OCI-LY7 (cell line): Measurements from ENCODE around the gene NPIPB6. TPM values are rescaled to one million over a fixed set of nuclear protein-coding genes. Genes with fewer than 3 reads are reported as not detected.

Experiments
- BruUV-seq: library from RNA; stranded (reverse); fragments of 400-500 nt; replicated peaks from 2 replicates; lab custom pipeline; 2021; lab: Mats Ljungman, UMichigan
- CTCF ChIA-PET: fragments of 300-600 bp; sonication (Branson Sonifier 250); formaldehyde crosslinking; loops from one replicate; lab custom pipeline; 2022; ENCODE audit warnings: antibody characterized with exemption; ENCODE audit not compliant: unreplicated experiment; lab: Charles Lee
- POLR2A ChIA-PET: fragments of 300-600 bp; sonication (Branson Sonifier 250); formaldehyde crosslinking; loops from one replicate; lab custom pipeline; 2022; ENCODE audit warnings: antibody characterized with exemption; lab: Charles Lee
- DNase-seq: peaks from one replicate; pipeline ENCODE4 v3.0.0-alpha.2; 2015; ENCODE audit warnings: low spot score
- H2AFZ ChIP-seq: fragments of 200-600 bp; sonication (generic), shearing (Covaris generic); 2 replicates; pipeline ENCODE4 v1.6.1; 2014; ENCODE audit warnings: mild to moderate bottlenecking, antibody characterized with exemption, low read length, moderate library complexity
- H3K27ac ChIP-seq: fragments of 200-600 bp; sonication (generic); 2 replicates; pipeline ENCODE4 v1.5.1; 2014; ENCODE audit warnings: mixed run types, low read depth, mild to moderate bottlenecking, moderate library complexity, low read length, inconsistent platforms; ENCODE audit not compliant: poor library complexity, severe bottlenecking
- H3K36me3 ChIP-seq: fragments of 200-600 bp; sonication (generic); 2 replicates; pipeline ENCODE4 v1.6.1; 2014; ENCODE audit warnings: mild to moderate bottlenecking, antibody characterized with exemption, low read length, moderate library complexity, mixed read lengths; ENCODE audit not compliant: insufficient read depth
- H3K4me1 ChIP-seq: fragments of 200-600 bp; sonication (generic); 2 replicates; pipeline ENCODE4 v1.5.1; 2014; ENCODE audit warnings: mild to moderate bottlenecking, low read length; ENCODE audit not compliant: insufficient read depth, poor library complexity, severe bottlenecking
- H3K4me2 ChIP-seq: fragments of 200-600 bp; sonication (generic); 2 replicates; pipeline ENCODE4 v1.6.1; 2014; ENCODE audit warnings: mild to moderate bottlenecking, low read length
- H3K4me3 ChIP-seq: fragments of 200-600 bp; sonication (generic); 2 replicates; pipeline ENCODE4 v1.5.1; 2014; ENCODE audit warnings: mild to moderate bottlenecking, low read depth, low read length; ENCODE audit not compliant: poor library complexity, severe bottlenecking
- H3K79me2 ChIP-seq: fragments of 200-600 bp; sonication (generic); 2 replicates; pipeline ENCODE4 v1.6.1; 2016; ENCODE audit warnings: low read depth, mild to moderate bottlenecking, low read length, moderate library complexity, mixed read lengths; ENCODE audit not compliant: insufficient read depth
- H3K9me2 ChIP-seq: fragments of 200-600 bp; sonication (generic); 2 replicates; pipeline ENCODE4 v1.6.1; 2016; ENCODE audit warnings: mild to moderate bottlenecking, low read length, mixed read lengths; ENCODE audit not compliant: insufficient read depth
- H3K9me3 ChIP-seq: fragments of 200-600 bp; sonication (generic); 2 replicates; pipeline ENCODE4 v1.6.1; 2014; ENCODE audit warnings: mild to moderate bottlenecking, mixed run types, low read length, mixed read lengths
- H4K20me1 ChIP-seq: fragments of 200-600 bp; sonication (generic); 2 replicates; pipeline ENCODE4 v1.6.1; 2014; ENCODE audit warnings: mild to moderate bottlenecking, antibody characterized with exemption, low read length, moderate library complexity, mixed read lengths; ENCODE audit not compliant: insufficient read depth
- EZH2phosphoT487 ChIP-seq: fragments of 200-600 bp; sonication (generic); IDR thresholded peaks from 2 replicates; pipeline ENCODE4 v1.6.1; 2018; ENCODE audit warnings: low read depth, borderline replicate concordance, mild to moderate bottlenecking, mixed run types, antibody characterized with exemption, low read length, moderate library complexity, mixed read lengths
- intact Hi-C: fragments of 100-400 bp; cut with micrococcal nuclease; formaldehyde crosslinking; loops from one replicate; pipeline ENCODE4 v1.10.0; 2022; ENCODE audit not compliant: unreplicated experiment
- total RNA-seq, 2 experiments: library from RNA; depleted of rRNA in 1 of 2; stranded (reverse); fragments of >200 nt in 1 of 2; shearing (Covaris generic) in 1 of 2; gene quantifications; 2 replicates each; pipeline ENCODE4 v1.2.3, GENCODE V29; 2014 to 2022
- TF ChIP-seq, protein P1 (sequence below): fragments of 200-600 bp; sonication (generic); conservative IDR thresholded peaks from 2 replicates; pipeline ENCODE4 v1.5.1; 2014; ENCODE audit warnings: mild to moderate bottlenecking, antibody characterized with exemption, low read length, moderate library complexity, mixed read lengths

The NPIPB6 gene
- total RNA-seq, 2 experiments from 2014 or later = 5.3 to 16.1 TPM

GRCh38 chr16:28312327-28312726, 51.0 kb downstream of the NPIPB6 start:
- Histone ChIP-seq H3K4me1 (no peaks in the 10 kb centered on the region), H3K36me3 (no peaks in the 10 kb centered on the region), H3K9me2 (no peaks in the 10 kb centered on the region), H3K4me2 (no peak overlapping the region), H2AFZ (no peak overlapping the region), H3K27ac (no peak overlapping the region), H4K20me1 (no peaks in the 10 kb centered on the region), H3K9me3 (no peaks in the 10 kb centered on the region), H3K79me2 (no peaks in the 10 kb centered on the region), H3K4me3 (no peak overlapping the region)
- TF ChIP-seq EZH2phosphoT487 = no peak
- TF ChIP-seq, protein P1, sequence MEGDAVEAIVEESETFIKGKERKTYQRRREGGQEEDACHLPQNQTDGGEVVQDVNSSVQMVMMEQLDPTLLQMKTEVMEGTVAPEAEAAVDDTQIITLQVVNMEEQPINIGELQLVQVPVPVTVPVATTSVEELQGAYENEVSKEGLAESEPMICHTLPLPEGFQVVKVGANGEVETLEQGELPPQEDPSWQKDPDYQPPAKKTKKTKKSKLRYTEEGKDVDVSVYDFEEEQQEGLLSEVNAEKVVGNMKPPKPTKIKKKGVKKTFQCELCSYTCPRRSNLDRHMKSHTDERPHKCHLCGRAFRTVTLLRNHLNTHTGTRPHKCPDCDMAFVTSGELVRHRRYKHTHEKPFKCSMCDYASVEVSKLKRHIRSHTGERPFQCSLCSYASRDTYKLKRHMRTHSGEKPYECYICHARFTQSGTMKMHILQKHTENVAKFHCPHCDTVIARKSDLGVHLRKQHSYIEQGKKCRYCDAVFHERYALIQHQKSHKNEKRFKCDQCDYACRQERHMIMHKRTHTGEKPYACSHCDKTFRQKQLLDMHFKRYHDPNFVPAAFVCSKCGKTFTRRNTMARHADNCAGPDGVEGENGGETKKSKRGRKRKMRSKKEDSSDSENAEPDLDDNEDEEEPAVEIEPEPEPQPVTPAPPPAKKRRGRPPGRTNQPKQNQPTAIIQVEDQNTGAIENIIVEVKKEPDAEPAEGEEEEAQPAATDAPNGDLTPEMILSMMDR = no peak
- BruUV-seq = no TSS peak
- intact Hi-C loops = no loop called here
- CTCF ChIA-PET = no interaction called here
- DNase-seq = no peak
- POLR2A ChIA-PET = interaction anchor here (0.6 kb wide), 1 partner anchor 238 kb away, joined by 3 read pairs; no protein-coding TSS in a partner anchor

- ChIA-PET CTCF (no interaction called here), POLR2A (no interaction called here)
- no peak overlapping the region for H3K4me3 ChIP-seq
- no peaks in the 10 kb centered on the region for H4K20me1 ChIP-seq
- intact Hi-C loops = no loop called here
- no peaks in the 10 kb centered on the region for H3K36me3 ChIP-seq
- no peak for TF ChIP-seq EZH2phosphoT487
- TF ChIP-seq, protein P1 = no peak
- H3K4me2 ChIP-seq = no peak overlapping the region
- no peaks in the 10 kb centered on the region for H3K9me3 ChIP-seq
- no peaks in the 10 kb centered on the region for H3K9me2 ChIP-seq
- H2AFZ ChIP-seq = no peak overlapping the region
- H3K4me1 ChIP-seq = no peaks in the 10 kb centered on the region
- no peak for DNase-seq
- no peak overlapping the region for H3K27ac ChIP-seq
- BruUV-seq = no TSS peak
- H3K79me2 ChIP-seq = no peaks in the 10 kb centered on the region
These were observed 51.4 kb downstream of the NPIPB6 start for GRCh38 chr16:28311913-28312312.

DNA sequence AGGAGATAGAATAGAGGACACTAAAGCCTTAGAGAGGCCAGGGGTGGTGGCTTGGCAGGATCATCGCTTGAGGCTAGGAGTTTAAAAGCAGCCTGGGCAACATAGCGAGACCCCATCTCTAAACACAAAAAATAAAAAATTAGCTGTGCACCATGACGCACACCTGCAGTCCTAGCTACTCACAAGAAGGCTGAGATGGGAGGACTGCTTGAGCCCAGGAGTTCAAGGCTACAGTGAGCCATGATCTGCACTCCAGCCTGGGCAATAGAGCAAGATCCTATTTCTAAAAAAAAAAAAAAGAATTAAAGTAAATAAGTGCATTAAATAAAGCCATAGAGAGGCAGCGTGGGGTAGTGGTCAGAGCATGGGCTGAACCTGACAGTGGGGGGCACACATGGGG, 51.9 kb downstream of the NPIPB6 start:
- H4K20me1 ChIP-seq = no peaks in the 10 kb centered on the region
- no peaks in the 10 kb centered on the region for H3K9me3 ChIP-seq
- H3K36me3 ChIP-seq = no peaks in the 10 kb centered on the region
- no peak overlapping the region for H3K4me2 ChIP-seq
- ChIA-PET CTCF (no interaction called here), POLR2A (no interaction called here)
- no peak overlapping the region for H2AFZ ChIP-seq
- intact Hi-C loops = no loop called here
- H3K27ac ChIP-seq = no peak overlapping the region
- H3K79me2 ChIP-seq = no peaks in the 10 kb centered on the region
- DNase-seq = no peak
- no peaks in the 10 kb centered on the region for H3K4me1 ChIP-seq
- BruUV-seq = no TSS peak
- TF ChIP-seq, protein P1 = no peak
- no peak for TF ChIP-seq EZH2phosphoT487
- H3K9me2 ChIP-seq = no peaks in the 10 kb centered on the region
- H3K4me3 ChIP-seq = no peak overlapping the region
